AG09309 (cell line): ENCODE data around the gene ARHGEF37.

Source experiments
- DNase-seq: peaks from one replicate; pipeline ENCODE4 v3.0.0-alpha.2; 2010; ENCODE audit warnings: low read depth
- H3K4me3 ChIP-seq: 2 replicates; pipeline ENCODE4 v1.5.1; 2011; ENCODE audit warnings: mild to moderate bottlenecking, low read depth, low read length, moderate library complexity; ENCODE audit not compliant: control insufficient read depth
- TF ChIP-seq, protein P1 (sequence below): IDR thresholded peaks from 2 replicates; pipeline ENCODE4 v1.5.1; 2011; ENCODE audit warnings: mild to moderate bottlenecking, low read depth, low read length, inconsistent platforms; ENCODE audit not compliant: insufficient read depth, control insufficient read depth; ENCODE audit errors: missing control alignments

The ARHGEF37 gene

GRCh38 chr5:149629421-149629820 lies 48.1 kb downstream of the ARHGEF37 start:
- no peak for DNase-seq
- TF ChIP-seq, protein P1, sequence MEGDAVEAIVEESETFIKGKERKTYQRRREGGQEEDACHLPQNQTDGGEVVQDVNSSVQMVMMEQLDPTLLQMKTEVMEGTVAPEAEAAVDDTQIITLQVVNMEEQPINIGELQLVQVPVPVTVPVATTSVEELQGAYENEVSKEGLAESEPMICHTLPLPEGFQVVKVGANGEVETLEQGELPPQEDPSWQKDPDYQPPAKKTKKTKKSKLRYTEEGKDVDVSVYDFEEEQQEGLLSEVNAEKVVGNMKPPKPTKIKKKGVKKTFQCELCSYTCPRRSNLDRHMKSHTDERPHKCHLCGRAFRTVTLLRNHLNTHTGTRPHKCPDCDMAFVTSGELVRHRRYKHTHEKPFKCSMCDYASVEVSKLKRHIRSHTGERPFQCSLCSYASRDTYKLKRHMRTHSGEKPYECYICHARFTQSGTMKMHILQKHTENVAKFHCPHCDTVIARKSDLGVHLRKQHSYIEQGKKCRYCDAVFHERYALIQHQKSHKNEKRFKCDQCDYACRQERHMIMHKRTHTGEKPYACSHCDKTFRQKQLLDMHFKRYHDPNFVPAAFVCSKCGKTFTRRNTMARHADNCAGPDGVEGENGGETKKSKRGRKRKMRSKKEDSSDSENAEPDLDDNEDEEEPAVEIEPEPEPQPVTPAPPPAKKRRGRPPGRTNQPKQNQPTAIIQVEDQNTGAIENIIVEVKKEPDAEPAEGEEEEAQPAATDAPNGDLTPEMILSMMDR, result no peak
- H3K4me3 ChIP-seq, result no peak overlapping the region

DNA sequence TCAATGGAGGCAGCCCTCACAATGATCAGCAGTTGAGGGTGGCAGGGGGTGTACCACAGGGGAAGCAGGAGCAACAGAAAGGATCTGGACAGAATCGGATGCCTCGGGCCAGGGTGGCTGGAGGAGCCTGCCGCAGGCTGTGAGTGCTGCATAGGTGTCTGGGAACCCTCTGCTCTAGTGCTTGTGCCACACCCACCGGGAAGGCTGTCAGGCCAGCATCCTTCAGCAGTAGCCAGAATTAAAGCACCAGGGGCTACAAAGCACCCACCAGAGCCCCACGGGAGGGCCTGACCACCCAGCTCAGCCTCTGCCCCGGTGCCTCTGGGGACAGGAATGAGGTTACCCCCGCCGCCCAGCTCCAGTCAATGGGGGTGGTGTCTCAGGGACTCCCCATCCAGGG lies 49.0 kb downstream of the ARHGEF37 start:
- DNase-seq, result no peak
- no peak overlapping the region for H3K4me3 ChIP-seq
- TF ChIP-seq, protein P1, result no peak

GRCh38 chr5:149631506-149631905 lies 50.2 kb downstream of the ARHGEF37 start:
- no peak for DNase-seq
- H3K4me3 ChIP-seq, result no peak overlapping the region
- TF ChIP-seq, protein P1, result no peak

DNA sequence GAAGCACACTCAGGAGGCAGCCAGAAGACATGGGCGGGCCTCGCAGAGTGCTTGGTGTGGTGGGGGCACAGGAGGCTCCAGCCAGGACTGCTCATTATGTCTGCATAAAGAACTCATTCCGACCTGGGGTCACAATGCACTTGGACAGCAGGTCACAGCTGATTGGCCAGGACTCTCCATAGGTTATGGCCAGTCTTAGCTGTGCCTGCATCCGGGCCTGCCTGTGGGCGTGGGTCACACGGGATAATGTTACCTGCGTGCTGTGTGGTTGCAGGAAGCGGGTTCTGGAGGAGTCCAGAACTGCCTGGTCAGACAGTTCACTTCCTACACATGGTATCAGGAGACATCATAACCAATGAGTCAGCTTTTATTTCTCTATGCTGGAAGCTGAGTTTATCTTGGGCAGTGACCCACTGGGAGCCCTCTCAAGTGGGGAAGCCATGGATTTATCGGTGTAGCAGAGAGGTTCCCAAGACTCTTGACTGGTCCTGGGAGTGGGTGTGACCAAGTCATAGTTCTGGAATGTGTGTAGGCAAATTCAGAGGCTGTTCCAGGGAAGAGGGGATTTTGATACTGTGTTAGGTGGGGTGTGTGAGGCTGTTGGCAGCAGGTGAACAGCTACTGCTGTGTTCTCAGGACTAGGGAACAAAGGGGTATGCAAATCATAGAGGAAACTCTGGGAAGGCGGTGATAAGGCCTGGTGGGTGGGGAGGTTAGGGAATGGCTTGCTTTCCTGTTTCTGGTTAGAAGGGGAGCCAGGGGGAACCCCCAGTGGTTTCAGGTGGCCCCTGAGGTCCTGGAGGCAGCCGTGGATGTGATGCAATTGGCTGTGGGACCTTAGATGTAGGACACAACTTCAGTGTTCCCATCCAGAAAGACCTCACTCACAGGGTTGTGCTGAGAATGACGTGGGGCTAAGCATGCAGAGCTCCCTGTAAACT lies 51.3 kb downstream of the ARHGEF37 start:
- H3K4me3 ChIP-seq, result no peak overlapping the region
- no peak for DNase-seq
- TF ChIP-seq, protein P1, result no peak

GRCh38 chr5:149633476-149634350 lies 52.4 kb downstream of the ARHGEF37 start:
- TF ChIP-seq, protein P1, result no peak
- DNase-seq, result no peak
- no peak overlapping the region for H3K4me3 ChIP-seq

GRCh38 chr5:149635394-149635793 lies 54.1 kb downstream of the ARHGEF37 start:
- H3K4me3 ChIP-seq, result no peak overlapping the region
- DNase-seq, result no peak
- TF ChIP-seq, protein P1, result no peak
